Keratinocyte (primary cell): ENCODE data around the gene RAG2. TPM values are rescaled to one million over a fixed set of nuclear protein-coding genes. Genes with fewer than 3 reads are reported as not detected.

Experiments used
- DNase-seq: peaks from one replicate; pipeline ENCODE4 v3.0.0-alpha.2; 2011; ENCODE audit warnings: low read depth, missing footprints, low spot score
- FAIRE-seq: peaks from 2 replicates; lab custom pipeline; 2011; peaks lifted over from hg19 to GRCh38; lab: Jason Lieb, UNC
- H2AFZ ChIP-seq: 2 replicates; pipeline ENCODE4 v1.6.0; 2012; ENCODE audit warnings: low read length, control low read depth, inconsistent platforms; ENCODE audit not compliant: control insufficient read depth
- H3K27ac ChIP-seq: 2 replicates; pipeline ENCODE4 v1.5.1; 2011; ENCODE audit warnings: low read length; ENCODE audit not compliant: control insufficient read depth, insufficient read depth
- H3K27me3 ChIP-seq: 3 replicates; pipeline ENCODE4 v1.6.0; 2011; ENCODE audit warnings: low read length; ENCODE audit not compliant: control insufficient read depth, insufficient read depth; ENCODE audit errors: extremely low read depth
- H3K36me3 ChIP-seq, 2 experiments: 2 replicates in 1 of 2; 3 replicates in 1 of 2; pipeline ENCODE4 v1.5.1; 2011; ENCODE audit warnings: low read length in 2 of 2, mild to moderate bottlenecking in 1 of 2; ENCODE audit not compliant: control insufficient read depth in 2 of 2, insufficient read depth in 2 of 2; ENCODE audit errors: extremely low read depth in 1 of 2
- H3K4me1 ChIP-seq: 3 replicates; pipeline ENCODE4 v1.5.1; 2011; ENCODE audit warnings: low read length; ENCODE audit not compliant: control insufficient read depth, insufficient read depth; ENCODE audit errors: extremely low read depth
- H3K4me2 ChIP-seq: 3 replicates; pipeline ENCODE4 v1.6.0; 2011; ENCODE audit warnings: low read depth, low read length; ENCODE audit not compliant: control insufficient read depth, insufficient read depth; ENCODE audit errors: extremely low read depth
- H3K4me3 ChIP-seq, 3 experiments: fragments of 200-600 bp in 1 of 3; sonication (generic) in 1 of 3; 2 replicates in 2 of 3; 3 replicates in 1 of 3; pipeline ENCODE4 v1.5.1; 2011 to 2016; ENCODE audit warnings: low read length in 3 of 3, mild to moderate bottlenecking in 3 of 3, control low read depth in 2 of 3, inconsistent platforms in 1 of 3, low read depth in 1 of 3, mixed read lengths in 1 of 3, mixed run types in 1 of 3, moderate library complexity in 1 of 3; ENCODE audit not compliant: control insufficient read depth in 2 of 3, insufficient read depth in 2 of 3; ENCODE audit errors: extremely low read depth in 1 of 3
- H3K79me2 ChIP-seq: 2 replicates; pipeline ENCODE4 v1.6.0; 2012; ENCODE audit warnings: low read length; ENCODE audit not compliant: control insufficient read depth, insufficient read depth
- H3K9ac ChIP-seq: 3 replicates; pipeline ENCODE4 v1.6.0; 2011; ENCODE audit warnings: low read length; ENCODE audit not compliant: control insufficient read depth, insufficient read depth; ENCODE audit errors: extremely low read depth
- H3K9me1 ChIP-seq: 3 replicates; pipeline ENCODE4 v1.6.0; 2011; ENCODE audit warnings: low read length; ENCODE audit not compliant: control insufficient read depth, insufficient read depth; ENCODE audit errors: extremely low read depth
- H3K9me3 ChIP-seq: 2 replicates; pipeline ENCODE4 v1.5.1; 2012; ENCODE audit warnings: low read depth, low read length; ENCODE audit not compliant: control insufficient read depth
- H4K20me1 ChIP-seq: 3 replicates; pipeline ENCODE4 v1.6.0; 2011; ENCODE audit warnings: low read length; ENCODE audit not compliant: control insufficient read depth, insufficient read depth; ENCODE audit errors: extremely low read depth
- EZH2 ChIP-seq: IDR thresholded peaks from one replicate; pipeline ENCODE4 v1.6.1; 2012; ENCODE audit warnings: inconsistent platforms, mild to moderate bottlenecking, low read length, moderate library complexity
- dilution Hi-C: fragments of 300-500 bp; cut with MboI; formaldehyde crosslinking; loops from one replicate; pipeline ENCODE4 v1.7.0; 2020; ENCODE audit warnings: low sequenced_read_pairs; ENCODE audit not compliant: extremely low pct_ligation_motif_present
- polyA plus RNA-seq, 5 experiments: library from polyadenylated mRNA; depleted of rRNA in 3 of 5; stranded (reverse) in 3 of 5; stranded (forward) in 1 of 5; unstranded in 1 of 5; fragments of >200 nt; gene quantifications; 1 replicate in 1 of 5; 2 replicates in 3 of 5; 3 replicates in 1 of 5; pipeline versions ENCODE4 v1.2.1 to v1.2.3, GENCODE V29; 2011 to 2012; ENCODE audit warnings: missing spikeins in 2 of 5, low read depth in 1 of 5, low replicate concordance in 1 of 5
- TF ChIP-seq, protein P1 (sequence below), 3 experiments: IDR thresholded peaks in 1 of 3; conservative IDR thresholded peaks in 1 of 3; optimal IDR thresholded peaks in 1 of 3; 2 replicates in 2 of 3; 3 replicates in 1 of 3; pipeline versions ENCODE3 to v1.5.1; 2011; ENCODE audit warnings: low read length in 3 of 3, mild to moderate bottlenecking in 3 of 3, moderate library complexity in 2 of 3, control low read depth in 1 of 3, inconsistent platforms in 1 of 3; ENCODE audit not compliant: insufficient read depth in 2 of 3; ENCODE audit errors: extremely low read depth in 1 of 3

The RAG2 gene
- polyA plus RNA-seq, 1 donor (not counting 4 experiments of a cell fraction or from before 2014, with no cell fraction given) = not detected

DNA sequence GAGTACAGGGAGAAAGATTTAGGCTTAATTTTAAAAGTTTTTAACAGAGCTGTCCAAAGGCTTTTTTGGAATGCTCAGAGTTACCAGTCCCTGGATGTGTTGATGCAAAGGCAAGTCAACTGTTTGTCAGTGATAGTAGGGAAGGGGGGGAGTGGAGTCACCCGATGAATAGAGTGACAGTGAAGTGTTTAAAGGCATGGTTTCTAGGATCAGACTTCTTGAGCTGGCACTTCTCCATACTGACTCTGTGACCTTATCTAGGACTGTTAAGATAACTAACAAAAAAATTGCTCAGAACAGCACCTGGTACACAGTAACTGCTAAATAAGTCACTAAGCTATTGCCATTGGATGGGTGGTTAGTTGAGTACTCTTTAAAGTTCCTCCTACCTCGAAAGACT lies 11.3 kb upstream of the RAG2 start:
- TF ChIP-seq EZH2 = no peak
- Histone ChIP-seq H3K4me2 (no peak overlapping the region), H3K4me3 (no peak overlapping the region), H3K27me3 (no peaks in the 10 kb centered on the region), H3K9me3 (no peaks in the 10 kb centered on the region), H3K36me3 (no peaks in the 10 kb centered on the region), H3K9me1 (no peaks in the 10 kb centered on the region), H2AFZ (no peak overlapping the region), H3K79me2 (no peaks in the 10 kb centered on the region), H4K20me1 (no peaks in the 10 kb centered on the region), H3K27ac (no peak overlapping the region), H3K9ac (no peak overlapping the region), H3K4me1 (no peaks in the 10 kb centered on the region)
- dilution Hi-C loops = no loop called here
- DNase-seq (no peak), FAIRE-seq (no peak)

DNA sequence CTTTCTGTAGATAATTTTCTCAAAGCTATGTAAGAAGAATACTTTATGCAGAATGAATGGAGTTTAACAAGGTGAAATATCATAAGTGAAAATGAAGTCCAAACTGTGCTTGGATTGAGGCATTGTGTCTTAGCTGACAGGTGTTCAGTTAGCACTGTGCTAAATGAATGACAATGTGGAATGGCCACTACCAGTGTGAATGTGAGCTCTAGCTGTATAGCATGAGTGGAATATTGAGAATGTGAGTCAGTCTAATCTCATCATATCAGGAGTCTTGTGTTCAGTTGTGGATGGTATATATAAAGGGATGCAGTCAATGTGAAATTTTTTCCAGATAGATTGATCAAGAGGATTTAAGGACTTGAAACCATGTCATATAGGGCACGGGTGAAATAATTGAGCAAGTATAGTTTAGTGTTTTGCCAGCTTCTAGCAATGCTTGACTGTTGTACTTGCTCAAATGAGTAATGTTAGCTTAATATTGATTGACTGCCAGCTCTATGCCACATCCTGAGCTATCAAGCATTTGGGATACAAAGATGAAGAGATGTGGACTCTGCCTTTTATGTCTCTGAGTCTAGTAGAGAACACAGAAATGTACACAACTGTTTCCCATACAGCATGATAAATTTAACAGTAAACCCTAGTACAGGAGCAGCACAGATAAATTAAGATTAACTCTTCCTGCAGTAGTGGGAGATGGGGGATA lies 10.6 kb upstream of the RAG2 start:
- Histone ChIP-seq H3K9me3 (no peaks in the 10 kb centered on the region), H3K27ac (no peak overlapping the region), H3K27me3 (no peaks in the 10 kb centered on the region), H3K4me1 (no peaks in the 10 kb centered on the region), H3K9ac (no peak overlapping the region), H2AFZ (no peak overlapping the region), H3K36me3 (no peaks in the 10 kb centered on the region), H3K9me1 (no peaks in the 10 kb centered on the region), H3K4me2 (no peak overlapping the region), H3K79me2 (no peaks in the 10 kb centered on the region), H3K4me3 (no peak overlapping the region), H4K20me1 (no peaks in the 10 kb centered on the region)
- no peak for TF ChIP-seq EZH2
- TF ChIP-seq, protein P1, sequence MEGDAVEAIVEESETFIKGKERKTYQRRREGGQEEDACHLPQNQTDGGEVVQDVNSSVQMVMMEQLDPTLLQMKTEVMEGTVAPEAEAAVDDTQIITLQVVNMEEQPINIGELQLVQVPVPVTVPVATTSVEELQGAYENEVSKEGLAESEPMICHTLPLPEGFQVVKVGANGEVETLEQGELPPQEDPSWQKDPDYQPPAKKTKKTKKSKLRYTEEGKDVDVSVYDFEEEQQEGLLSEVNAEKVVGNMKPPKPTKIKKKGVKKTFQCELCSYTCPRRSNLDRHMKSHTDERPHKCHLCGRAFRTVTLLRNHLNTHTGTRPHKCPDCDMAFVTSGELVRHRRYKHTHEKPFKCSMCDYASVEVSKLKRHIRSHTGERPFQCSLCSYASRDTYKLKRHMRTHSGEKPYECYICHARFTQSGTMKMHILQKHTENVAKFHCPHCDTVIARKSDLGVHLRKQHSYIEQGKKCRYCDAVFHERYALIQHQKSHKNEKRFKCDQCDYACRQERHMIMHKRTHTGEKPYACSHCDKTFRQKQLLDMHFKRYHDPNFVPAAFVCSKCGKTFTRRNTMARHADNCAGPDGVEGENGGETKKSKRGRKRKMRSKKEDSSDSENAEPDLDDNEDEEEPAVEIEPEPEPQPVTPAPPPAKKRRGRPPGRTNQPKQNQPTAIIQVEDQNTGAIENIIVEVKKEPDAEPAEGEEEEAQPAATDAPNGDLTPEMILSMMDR (optimal IDR thresholded peaks at IDR 0.05 in 1 of 3, IDR thresholded peaks at IDR 0.05 in 1 of 3, conservative IDR thresholded peaks at IDR 0.05 in 1 of 3; ENCODE audit: extremely low read depth in 1 of 3, insufficient read depth in 2 of 3, low read length in 3 of 3) = no peak
- no peak for DNase-seq
- dilution Hi-C loops = no loop called here
- FAIRE-seq = no peak
